ENCODE data around the gene TULP4.
"Not testable (repeated sequence)": the region's sequence is repeated elsewhere in the genome, so short reads cannot be mapped to it uniquely, and the experiment has no call there.

TULP4 gene

DNA sequence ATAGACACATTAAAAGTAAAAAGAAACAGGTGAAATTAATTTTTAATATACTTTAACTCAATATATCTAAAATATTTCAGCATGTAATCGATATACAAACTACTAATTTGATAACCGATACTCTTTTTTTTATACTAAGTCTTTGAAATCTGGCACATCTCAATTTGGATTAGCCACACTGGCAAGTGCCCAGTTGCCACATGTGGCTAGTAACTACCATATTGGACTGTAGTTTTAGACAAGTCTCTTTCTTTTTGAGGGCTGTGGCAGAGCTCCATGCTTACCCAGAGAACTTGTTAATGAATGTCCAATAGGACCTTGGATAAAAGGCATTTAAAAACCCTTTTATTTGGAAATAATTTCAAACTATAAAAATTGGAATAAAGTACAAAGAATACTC is 17.8 kb downstream of the TULP4 start:
- no peak for DNase-seq

- no peak for DNase-seq
Observed at GRCh38 chr6:158332237-158332636, 20.0 kb downstream of the TULP4 start.

- no peak for DNase-seq
Observed at GRCh38 chr6:158333094-158333493, 20.8 kb downstream of the TULP4 start.

DNA sequence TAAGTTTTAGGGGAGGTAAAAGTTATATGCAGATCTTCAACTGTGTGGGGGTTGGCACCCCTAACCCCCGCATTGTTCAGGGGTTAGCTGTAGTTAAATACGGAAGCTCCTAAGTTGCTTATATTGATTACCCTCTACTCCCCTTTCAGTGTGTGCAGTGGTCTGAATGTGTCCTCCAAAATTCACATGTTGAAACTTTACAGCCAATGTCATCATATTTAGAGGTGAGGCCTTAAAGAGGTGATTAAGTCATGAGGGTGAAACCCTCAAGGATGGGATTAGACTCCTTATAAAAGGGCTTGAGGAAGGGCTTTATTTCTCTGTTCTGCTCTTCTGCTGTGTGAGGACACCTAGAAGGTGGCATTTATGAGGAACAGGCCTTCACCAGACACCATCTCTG is 22.3 kb downstream of the TULP4 start:
- DNase-seq: no peak

GRCh38 chr6:158337332-158337731 is 25.1 kb downstream of the TULP4 start:
- no peak for DNase-seq

- no peak for DNase-seq
Observed at GRCh38 chr6:158338311-158339112, 26.2 kb downstream of the TULP4 start.

DNA sequence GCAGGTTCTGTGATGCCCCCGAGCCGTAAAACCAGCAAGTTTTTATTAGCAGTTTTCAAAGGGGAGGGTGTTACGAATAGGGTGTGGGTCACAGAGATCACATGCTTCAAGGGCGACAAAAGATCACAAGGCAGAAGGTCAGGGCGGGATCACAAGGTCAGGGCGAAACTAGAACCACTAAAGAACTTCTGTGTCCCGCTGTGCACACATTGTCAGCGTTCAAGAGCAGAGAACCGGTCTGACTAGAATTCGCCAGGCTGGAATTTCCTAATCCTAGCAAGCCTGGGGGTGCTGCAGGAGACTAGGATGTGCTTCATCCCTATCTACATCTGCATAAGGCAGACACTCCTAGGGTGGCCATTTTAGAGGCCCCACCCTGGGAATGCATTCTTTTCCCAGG is 26.9 kb downstream of the TULP4 start:
- DNase-seq: not testable (repeated sequence)

GRCh38 chr6:158340252-158340651 is 28.0 kb downstream of the TULP4 start:
- DNase-seq: no peak

DNA sequence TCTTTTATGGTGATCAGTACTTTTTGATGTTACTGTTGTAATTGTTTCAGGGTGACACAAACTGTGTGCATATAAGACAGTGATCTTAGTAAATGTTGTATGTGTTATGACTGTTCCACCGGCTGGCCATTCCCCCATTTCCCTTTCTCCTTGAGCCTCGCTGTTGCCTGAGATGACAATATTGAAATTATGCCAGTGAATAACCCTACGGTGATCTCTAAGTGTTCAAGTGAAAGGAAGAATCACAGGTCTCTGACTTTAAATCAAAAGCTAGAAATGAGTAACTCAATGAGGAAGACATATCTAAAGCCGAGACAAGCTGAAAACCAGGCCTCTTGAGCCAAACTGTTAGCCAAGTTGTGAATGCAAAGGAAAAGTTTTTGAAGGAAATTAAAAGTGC is 32.3 kb downstream of the TULP4 start:
- DNase-seq: no peak

DNA sequence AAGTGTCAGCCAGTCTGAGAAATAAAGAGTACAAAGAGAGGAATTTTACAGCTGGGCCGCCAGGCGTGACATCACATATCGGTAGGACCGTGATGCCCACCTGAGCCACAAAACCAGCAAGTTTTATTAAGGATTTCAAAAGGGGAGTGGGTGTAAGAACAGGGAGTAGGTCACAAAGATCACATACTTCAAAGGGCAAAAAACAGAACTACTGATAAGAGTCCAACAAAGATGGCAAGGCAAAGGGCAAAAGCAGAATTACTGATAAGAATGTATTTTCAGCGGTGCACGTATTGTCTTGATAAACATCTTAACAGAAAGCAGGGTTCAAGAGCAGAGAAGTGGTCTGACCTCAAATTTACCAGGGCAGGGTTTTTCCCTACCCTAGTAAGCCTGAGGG is 33.2 kb downstream of the TULP4 start:
- not testable (repeated sequence) for DNase-seq

- no peak for DNase-seq
Observed at GRCh38 chr6:158347335-158347734, 35.1 kb downstream of the TULP4 start.

GRCh38 chr6:158348737-158349504 is 36.7 kb downstream of the TULP4 start:
- not testable (repeated sequence) for DNase-seq

DNA sequence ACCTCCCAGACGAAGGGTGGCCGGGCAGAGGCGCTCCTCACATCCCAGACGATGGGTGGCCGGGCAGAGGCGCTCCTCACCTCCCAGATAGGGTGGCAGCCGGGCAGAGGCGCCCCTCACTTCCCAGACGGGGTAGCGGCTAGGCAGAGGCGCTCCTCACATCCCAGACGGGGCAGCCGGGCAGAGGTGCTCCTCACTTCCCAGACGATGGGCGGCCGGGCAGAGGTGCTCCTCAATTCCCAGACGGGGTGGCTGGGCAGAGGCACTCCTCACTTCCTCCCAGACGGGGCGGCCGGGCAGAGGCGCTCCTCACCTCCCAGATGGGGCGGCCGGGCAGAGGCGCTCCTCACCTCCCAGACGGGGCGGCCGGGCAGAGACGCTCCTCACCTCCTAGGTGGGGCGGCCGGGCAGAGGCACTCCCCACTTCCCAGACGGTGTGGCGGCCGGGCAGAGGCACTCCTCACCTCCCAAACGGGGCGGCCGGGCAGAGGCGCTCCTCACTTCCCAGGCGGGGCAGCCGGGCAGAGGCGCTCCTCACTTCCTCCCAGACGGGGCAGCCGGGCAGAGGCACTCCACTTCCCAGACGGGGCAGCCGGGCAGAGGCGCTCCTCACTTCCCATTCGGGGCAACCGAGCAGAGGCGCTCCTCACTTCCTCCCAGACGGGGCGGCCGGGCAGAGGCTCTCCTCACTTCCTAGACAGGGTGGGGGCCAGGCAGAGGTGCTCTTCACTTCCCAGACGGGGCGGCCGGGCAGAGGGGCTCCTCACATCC is 37.4 kb downstream of the TULP4 start:
- DNase-seq: not testable (repeated sequence)

- DNase-seq: not testable (repeated sequence)
Observed at GRCh38 chr6:158350731-158351130, 38.5 kb downstream of the TULP4 start.

DNA sequence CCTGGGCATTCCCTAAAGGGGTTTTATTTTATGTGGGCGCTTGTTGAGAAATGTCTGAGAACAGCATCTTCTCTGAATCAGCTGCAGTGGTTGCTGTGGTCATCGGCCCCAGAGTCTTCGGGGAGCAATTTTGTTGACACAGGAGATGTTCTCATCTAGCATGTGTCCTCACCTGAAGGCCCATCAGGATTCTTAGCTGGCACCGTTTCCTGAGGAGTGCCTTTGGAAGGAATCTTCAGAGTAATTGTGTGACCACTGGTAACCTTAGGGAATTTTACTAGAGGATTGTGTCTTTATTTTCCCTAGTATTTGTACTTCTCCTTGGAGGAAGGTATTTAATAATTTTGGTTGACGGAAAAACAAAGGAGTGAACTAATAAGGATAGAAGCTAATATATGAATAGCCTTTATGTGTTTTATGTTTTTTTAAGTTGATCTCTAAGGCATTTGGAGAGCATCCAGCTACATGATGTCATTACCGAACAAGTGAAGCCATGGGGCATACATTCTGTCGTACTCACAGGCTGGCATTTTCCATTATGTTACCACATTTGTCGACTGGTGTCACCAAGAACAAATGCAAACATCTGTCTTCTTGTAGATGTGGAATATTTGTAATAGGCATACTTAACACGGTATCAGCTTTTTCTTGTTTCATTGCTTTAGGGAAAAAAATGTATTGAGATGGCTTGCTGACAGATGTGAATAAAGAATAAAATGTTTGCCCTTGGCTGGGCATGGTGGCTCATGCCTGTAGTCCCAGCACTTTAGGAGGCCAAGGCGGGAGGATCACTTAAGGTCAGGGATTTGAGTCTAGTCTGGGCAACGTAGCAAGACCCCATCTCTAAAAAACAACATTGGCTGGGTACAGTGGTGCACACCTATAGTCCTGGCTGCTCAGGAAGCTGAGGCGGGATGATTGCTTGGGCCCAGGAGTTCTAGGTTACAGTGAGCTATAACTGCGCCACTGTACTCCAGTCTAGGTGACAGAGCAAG is 41.9 kb downstream of the TULP4 start:
- no peak for DNase-seq

DNA sequence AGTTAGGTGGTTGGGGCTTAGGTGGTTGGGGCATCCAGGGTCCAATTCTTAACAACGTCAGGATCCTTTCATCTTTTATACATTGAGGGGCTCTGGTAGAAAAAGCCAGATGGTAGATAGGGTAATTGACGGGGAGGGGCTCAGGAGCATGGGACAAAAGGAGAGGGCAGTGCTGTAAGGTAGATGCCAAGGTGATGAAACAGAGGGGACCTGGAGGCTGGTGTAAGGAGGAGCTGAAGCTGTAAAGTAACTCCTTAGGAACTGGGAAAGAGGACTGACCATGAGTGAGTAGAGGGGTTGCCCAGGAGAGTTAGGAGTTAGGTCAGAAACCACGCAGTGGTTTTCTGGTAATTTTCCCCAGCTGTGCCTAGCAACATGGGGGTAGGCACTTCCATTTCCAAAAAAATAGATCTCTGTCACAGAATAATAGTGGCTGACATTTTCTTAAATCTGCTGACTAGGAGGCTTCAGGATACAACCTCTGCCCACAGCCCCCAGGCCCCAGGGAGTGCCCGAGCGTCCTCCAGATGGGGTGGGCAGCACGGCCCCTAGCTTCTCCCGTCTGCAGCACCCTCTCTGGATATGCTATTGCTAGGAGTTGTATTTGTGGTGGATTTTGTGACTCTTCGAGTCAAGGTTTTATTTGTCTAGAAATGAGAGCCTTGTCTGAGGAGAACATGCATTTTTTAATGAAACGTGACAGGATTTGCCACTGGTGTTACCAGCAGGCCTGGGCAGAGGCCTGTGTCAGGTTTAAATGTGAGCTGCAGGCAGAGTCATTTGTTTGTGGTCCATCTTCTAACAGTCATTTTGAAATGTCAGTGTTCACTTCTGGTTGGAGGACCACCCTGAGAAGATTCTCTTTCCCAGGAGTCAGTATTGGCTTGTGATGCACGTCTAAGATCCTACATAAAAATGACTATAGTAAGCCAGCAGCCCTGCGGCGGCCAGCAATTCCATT is 44.6 kb downstream of the TULP4 start:
- DNase-seq: no peak

GRCh38 chr6:158357570-158358216 is 45.4 kb downstream of the TULP4 start:
- no peak for DNase-seq

- DNase-seq: no peak
Observed at GRCh38 chr6:158358450-158359077, 46.3 kb downstream of the TULP4 start.

DNA sequence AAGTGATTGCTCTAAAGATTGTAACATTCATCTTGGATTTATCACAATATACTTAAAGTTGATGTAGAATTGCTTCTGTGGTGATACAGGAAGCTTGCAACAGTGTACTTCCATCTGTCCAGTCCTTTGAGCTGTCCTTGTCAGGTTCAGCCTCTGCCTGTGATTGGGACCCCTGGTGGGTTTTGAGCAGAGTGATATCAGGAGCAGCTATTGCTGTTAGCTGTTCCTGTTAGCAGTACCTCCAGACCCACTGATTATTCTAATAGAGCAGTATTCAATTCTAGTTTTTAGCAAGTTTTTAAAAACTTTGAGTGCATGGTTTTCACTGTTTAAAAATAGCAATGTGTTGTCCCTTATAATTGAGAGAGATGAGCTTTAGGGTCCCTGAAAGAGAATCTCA is 48.8 kb downstream of the TULP4 start:
- DNase-seq: no peak

Data from central memory CD4-positive, alpha-beta T cell (primary cell).